Measurements from ENCODE around the gene RCBTB2.

DNA sequence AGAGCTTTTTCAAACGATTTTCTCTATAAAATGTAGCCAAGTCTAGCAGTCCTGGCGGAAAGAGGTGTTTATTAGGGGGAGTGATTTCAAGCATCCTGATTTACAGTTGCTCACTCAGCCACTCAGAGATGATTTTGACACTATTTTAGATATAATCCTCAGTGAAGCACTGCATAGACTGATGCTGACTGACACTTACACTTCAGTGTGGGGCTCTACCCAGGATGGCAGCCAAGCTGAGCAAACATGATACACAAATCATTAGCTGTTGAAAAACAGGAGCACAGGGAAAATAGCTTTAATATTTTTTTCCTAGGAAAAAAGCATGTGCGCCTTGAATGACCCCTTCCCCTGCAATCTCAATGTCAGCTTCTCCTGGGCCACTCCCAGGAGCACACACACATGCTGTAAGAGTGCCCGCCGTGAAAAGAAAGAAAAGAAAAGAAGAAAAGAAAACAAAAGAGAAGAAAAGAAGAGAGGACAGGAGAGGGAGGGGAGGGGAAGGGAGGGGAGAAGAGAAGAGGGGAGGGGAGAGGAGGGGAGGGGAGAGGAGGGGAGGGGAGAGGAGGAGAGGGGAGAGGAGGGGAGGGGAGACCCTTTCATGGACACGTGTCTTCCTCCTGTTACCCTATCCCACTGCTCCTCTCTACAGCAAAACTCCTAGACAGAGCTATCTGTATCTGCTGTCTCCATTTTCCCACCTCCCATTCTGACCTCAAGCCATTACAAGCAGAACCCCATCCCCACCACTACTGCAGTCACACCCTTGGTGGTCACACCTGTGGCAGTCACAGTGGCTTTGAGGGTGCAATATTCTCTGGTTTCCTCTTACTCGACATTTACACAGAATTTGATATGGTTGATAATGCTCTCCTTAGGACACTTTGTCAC, 36.4 kb downstream of the RCBTB2 start:
- TF ChIP-seq CTCF (IDR thresholded peaks at IDR 0.05): no peak
- TF ChIP-seq POLR2A (IDR thresholded peaks at IDR 0.05): no peak
